Spleen (tissue), 7 donors: ENCODE data around the gene OGDH.
"Not testable (repeated sequence)": the region's sequence is repeated elsewhere in the genome, so short reads cannot be mapped to it uniquely, and the experiment has no call there.

Experiments
- CTCF ChIP-seq, 11 experiments: fragments of 200-600 bp in 7 of 11; fragments of 450-650 bp in 4 of 11; sonication (generic) in 4 of 11; IDR thresholded peaks in 8 of 11; conservative IDR thresholded peaks in 3 of 11; 1 replicate in 7 of 11; 2 replicates in 4 of 11; pipeline versions ENCODE4 v1.4.0 to v1.8.0; 2016 to 2021; ENCODE audit warnings: antibody characterized with exemption in 11 of 11, inconsistent platforms in 4 of 11, mild to moderate bottlenecking in 1 of 11
- POLR2A ChIP-seq, 3 donors: fragments of 450-650 bp; IDR thresholded peaks; one replicate each; pipeline ENCODE4 v1.5.1; 2017; ENCODE audit warnings: antibody characterized with exemption in 3 of 3, mild to moderate bottlenecking in 1 of 3
- POLR2AphosphoS5 ChIP-seq, 3 donors: sonication (generic); formaldehyde crosslinking; IDR thresholded peaks; one replicate each; pipeline ENCODE4 v1.5.1; 2017; ENCODE audit warnings: antibody characterized with exemption in 3 of 3
- donor health status: DM: no; HTN: no; CAD: no; lungs with moderate emphysema.
- donor health status: DM: no; HTN: no; CAD: no.
- donor health status: DM: no; HTN: no; CAD: no.

DNA sequence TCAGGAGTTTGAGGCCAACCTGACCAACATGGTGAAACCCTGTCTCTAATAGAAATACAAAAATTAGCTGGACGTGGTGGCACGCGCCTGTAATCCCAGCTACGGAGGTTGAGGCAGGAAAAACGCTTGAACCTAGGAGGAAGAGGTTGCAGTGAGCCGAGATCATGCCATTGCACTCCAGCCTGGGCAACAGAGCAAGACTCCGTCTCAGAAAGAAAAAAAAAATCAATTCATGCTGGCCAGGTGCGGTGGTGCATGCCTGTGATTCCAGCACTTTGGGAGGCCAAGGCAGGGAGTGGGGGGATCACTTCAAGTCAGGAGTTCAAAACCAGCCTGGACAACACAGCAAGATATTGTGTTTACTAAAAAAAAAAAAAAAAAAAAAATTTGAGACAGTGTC, 9.2 kb upstream of the OGDH start:
- TF ChIP-seq CTCF (IDR thresholded peaks at IDR 0.05 in 8 of 11, conservative IDR thresholded peaks at IDR 0.05 in 3 of 11); POLR2A (IDR thresholded peaks at IDR 0.05); POLR2AphosphoS5 (IDR thresholded peaks at IDR 0.05): not testable (repeated sequence)
